Adrenal gland (tissue), 12 donors: ENCODE measurements around the gene MRPL51. TPM values are rescaled to one million over a fixed set of nuclear protein-coding genes. Genes with fewer than 3 reads are reported as not detected.
"Not testable (repeated sequence)": the region's sequence is repeated elsewhere in the genome, so short reads cannot be mapped to it uniquely, and the experiment has no call there.

ENCODE experiments used
- DNase-seq, 7 donors: peaks; one replicate each; pipeline ENCODE4 v3.0.0-alpha.2; 2019 to 2020
- H3K27ac ChIP-seq, 5 donors: fragments of 200-600 bp; sonication (generic) in 4 of 5; 1 replicate in 3 of 5; 2 replicates in 2 of 5; pipeline versions ENCODE4 v1.5.1 to v1.8.0; 2016 to 2020; ENCODE audit warnings: mild to moderate bottlenecking in 1 of 5
- H3K27me3 ChIP-seq: fragments of 200-600 bp; 2 replicates; pipeline ENCODE4 v1.8.0; 2021
- H3K36me3 ChIP-seq, 2 donors: fragments of 200-600 bp; replicated peaks in 1 of 2; 1 replicate in 1 of 2; 2 replicates in 1 of 2; pipeline versions ENCODE4 v1.5.1 to v1.8.0; 2018 to 2022
- H3K4me1 ChIP-seq, 2 donors: fragments of 200-600 bp; replicated peaks in 1 of 2; 1 replicate in 1 of 2; 2 replicates in 1 of 2; pipeline versions ENCODE4 v1.5.1 to v1.8.0; 2018 to 2021
- H3K4me3 ChIP-seq, 4 donors: fragments of 200-600 bp; sonication (generic) in 3 of 4; one replicate each; pipeline ENCODE4 v1.5.1; 2016 to 2018
- H3K9me3 ChIP-seq, 3 donors: fragments of 200-600 bp; sonication (generic) in 1 of 3; replicated peaks in 1 of 3; 1 replicate in 2 of 3; 2 replicates in 1 of 3; pipeline versions ENCODE4 v1.5.1 to v1.8.0; 2016 to 2021
- POLR2A ChIP-seq, 2 donors: fragments of 450-650 bp; IDR thresholded peaks; one replicate each; pipeline ENCODE4 v1.6.1; 2017; ENCODE audit warnings: antibody characterized with exemption in 2 of 2, mild to moderate bottlenecking in 2 of 2, moderate library complexity in 1 of 2
- WGBS, 4 donors: extraction: QIAGEN DNeasy Blood & Tissue Kit in 2 of 4; methylation state at CpG; one replicate each; pipeline versions ENCODE4 v1.1.5 to v1.1.7; 2013 to 2017; 5-methylcytosine and 5-hydroxymethylcytosine counted together
- intact Hi-C, 2 donors: fragments of 100-400 bp; cut with DNase I; formaldehyde crosslinking; loops; one replicate each; pipeline versions ENCODE4 v1.14.1 to v1.15.0; 2022 to 2023
- polyA plus RNA-seq, 3 donors: library from polyadenylated mRNA; stranded (reverse); fragments of 200-250 nt in 2 of 3; fragments of 350-450 nt in 1 of 3; fragmentation: Illumina TruSeq in 1 of 3; extraction: RNeasy Lipid Tissue Mini Kit (QIAGEN cat#74804) in 1 of 3; gene quantifications; one replicate each; pipeline ENCODE4 v1.2.3, GENCODE V29; 2013 to 2014
- total RNA-seq, 9 donors: library from RNA; depleted of rRNA in 4 of 9; stranded (reverse); fragments of >200 nt in 4 of 9; fragments of 120-200 nt in 1 of 9; fragmentation: NEBNext Ultra II Directional in 1 of 9; extraction: Animal tissue kit (Norgen Biotek cat#: 25700) in 1 of 9; gene quantifications; one replicate each; pipeline versions ENCODE4 v1.1.0 to v1.2.4, GENCODE V29; 2013 to 2023
- TF ChIP-seq, protein P1 (sequence below), 6 experiments: fragments of 450-650 bp in 4 of 6; fragments of 200-600 bp in 2 of 6; sonication (generic) in 1 of 6; IDR thresholded peaks; 1 replicate in 5 of 6; 2 replicates in 1 of 6; pipeline versions ENCODE4 v1.5.1 to v1.8.0; 2016 to 2021; ENCODE audit warnings: antibody characterized with exemption in 6 of 6, mild to moderate bottlenecking in 2 of 6, moderate library complexity in 1 of 6
- donor health status: healthy with polysubstance abuse.
- donor health status: Bipolar disorder and iron deficiency.
- donor health status: DM: yes; HTN: yes; CAD: no.
- donor health status: DM: no; HTN: no; CAD: no.
- donor health status: DM: no; HTN: no; CAD: no.
- donor health status: DM: yes; HTN: yes; CAD: no.

The MRPL51 gene
- total and polyA plus RNA-seq, 12 donors: 64.7 to 280 (median 143) TPM

- Histone ChIP-seq H3K27ac (no peak overlapping the region), H3K9me3 (no peaks in the 10 kb centered on the region), H3K4me3 (no peak overlapping the region), H3K36me3 (peaks cover 0 to 38% of the 10 kb centered on the region in 2 donors), H3K27me3 (no peaks in the 10 kb centered on the region), H3K4me1 (no peaks in the 10 kb centered on the region)
- no peak for TF ChIP-seq POLR2A (IDR thresholded peaks at IDR 0.05)
- TF ChIP-seq, protein P1, sequence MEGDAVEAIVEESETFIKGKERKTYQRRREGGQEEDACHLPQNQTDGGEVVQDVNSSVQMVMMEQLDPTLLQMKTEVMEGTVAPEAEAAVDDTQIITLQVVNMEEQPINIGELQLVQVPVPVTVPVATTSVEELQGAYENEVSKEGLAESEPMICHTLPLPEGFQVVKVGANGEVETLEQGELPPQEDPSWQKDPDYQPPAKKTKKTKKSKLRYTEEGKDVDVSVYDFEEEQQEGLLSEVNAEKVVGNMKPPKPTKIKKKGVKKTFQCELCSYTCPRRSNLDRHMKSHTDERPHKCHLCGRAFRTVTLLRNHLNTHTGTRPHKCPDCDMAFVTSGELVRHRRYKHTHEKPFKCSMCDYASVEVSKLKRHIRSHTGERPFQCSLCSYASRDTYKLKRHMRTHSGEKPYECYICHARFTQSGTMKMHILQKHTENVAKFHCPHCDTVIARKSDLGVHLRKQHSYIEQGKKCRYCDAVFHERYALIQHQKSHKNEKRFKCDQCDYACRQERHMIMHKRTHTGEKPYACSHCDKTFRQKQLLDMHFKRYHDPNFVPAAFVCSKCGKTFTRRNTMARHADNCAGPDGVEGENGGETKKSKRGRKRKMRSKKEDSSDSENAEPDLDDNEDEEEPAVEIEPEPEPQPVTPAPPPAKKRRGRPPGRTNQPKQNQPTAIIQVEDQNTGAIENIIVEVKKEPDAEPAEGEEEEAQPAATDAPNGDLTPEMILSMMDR (IDR thresholded peaks at IDR 0.05): no peak
- 79 to 89% (median 83%) methylated on average over 7 of the region's 7 CpGs for WGBS, 4 donors
- no peak for DNase-seq
- intact Hi-C loops: no loop called here
Measured at GRCh38 chr12:6508087-6508486, 15.0 kb upstream of the MRPL51 start.

DNA sequence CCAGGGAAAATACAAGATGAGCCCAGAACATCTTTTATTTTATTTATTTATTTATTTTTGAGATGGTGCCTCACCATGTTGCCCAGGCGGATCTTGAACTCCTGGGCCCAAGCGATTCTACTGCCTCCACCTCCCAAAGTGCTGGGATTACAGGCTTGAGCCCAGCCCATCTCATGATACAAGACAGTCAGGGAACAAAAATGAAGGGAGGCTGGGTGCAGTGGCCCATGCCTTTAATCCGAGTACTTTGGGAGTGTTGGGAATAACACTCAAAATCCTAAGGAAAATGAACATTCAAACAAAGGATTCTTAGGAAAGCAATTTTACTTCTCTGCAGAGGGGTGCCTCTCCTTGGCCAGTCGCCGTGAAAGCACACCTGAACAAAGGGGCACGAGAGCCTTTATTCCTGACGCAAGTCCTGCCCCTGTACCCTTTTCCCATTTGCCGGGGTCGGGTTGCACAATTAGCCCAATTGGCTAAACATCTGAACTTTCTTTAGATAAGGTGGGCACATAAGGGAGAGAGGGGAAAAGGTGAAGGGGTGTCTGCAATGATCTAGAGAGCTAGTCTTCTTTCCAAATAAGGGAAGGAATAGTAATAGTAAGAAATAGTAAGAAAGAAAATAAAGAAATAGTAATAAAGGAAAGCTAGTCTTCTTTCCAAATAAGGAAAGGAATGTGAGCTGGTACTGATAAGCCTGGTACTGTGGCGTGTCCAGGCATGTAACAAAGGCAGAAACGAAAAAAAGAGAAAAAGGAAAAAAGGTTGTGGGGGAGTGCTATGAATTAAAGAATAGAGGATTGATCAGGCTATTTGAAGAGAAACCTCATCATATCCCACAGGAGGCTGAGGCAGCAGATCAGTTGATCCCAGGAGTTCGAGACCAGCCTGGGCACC is 14.3 kb upstream of the MRPL51 start:
- Histone ChIP-seq H3K4me3 (no peak overlapping the region), H3K4me1 (no peaks in the 10 kb centered on the region), H3K27ac (no peak overlapping the region), H3K27me3 (no peaks in the 10 kb centered on the region), H3K9me3 (no peaks in the 10 kb centered on the region), H3K36me3 (peaks cover 0 to 35% of the 10 kb centered on the region in 2 donors)
- intact Hi-C loops: no loop called here
- no peak for DNase-seq
- WGBS, 4 donors: 81 to 91% (median 87%) methylated on average over 12 of the region's 12 CpGs
- TF ChIP-seq, protein P1 (IDR thresholded peaks at IDR 0.05): no peak
- no peak for TF ChIP-seq POLR2A (IDR thresholded peaks at IDR 0.05)

DNA sequence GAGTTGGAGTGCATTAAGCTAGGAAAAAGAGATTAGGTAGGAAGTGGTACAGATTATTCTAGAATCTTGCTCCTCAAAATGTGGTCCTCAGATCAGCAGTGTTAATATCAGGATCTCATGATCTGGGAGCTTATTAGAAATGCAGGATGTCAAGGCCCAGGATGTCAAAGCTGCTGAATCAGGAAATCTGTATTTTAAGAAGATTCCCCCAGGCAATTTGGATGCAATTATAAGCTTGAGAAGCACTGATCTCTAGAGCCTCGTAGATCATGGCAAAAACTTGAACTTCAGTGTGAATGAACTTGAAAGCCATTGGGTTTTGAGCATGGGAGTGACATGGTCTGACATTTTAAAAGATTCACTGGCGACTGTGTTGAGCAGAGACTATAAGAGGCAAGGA is 7.4 kb upstream of the MRPL51 start:
- peaks cover 0 to 2% of the 10 kb centered on the region in 2 donors for H3K4me1 ChIP-seq
- WGBS, 4 donors: 91 to 96% (median 94%) methylated on average over 2 of the region's 2 CpGs
- H3K4me3 ChIP-seq: no peak overlapping the region
- peaks cover 0 to 33% of the 10 kb centered on the region in 2 donors for H3K36me3 ChIP-seq
- H3K27ac ChIP-seq: no peak overlapping the region
- no peak for DNase-seq
- no peaks in the 10 kb centered on the region for H3K27me3 ChIP-seq
- TF ChIP-seq, protein P1 (IDR thresholded peaks at IDR 0.05): no peak
- no peak for TF ChIP-seq POLR2A (IDR thresholded peaks at IDR 0.05)
- intact Hi-C loops: no loop called here
- H3K9me3 ChIP-seq: no peaks in the 10 kb centered on the region

DNA sequence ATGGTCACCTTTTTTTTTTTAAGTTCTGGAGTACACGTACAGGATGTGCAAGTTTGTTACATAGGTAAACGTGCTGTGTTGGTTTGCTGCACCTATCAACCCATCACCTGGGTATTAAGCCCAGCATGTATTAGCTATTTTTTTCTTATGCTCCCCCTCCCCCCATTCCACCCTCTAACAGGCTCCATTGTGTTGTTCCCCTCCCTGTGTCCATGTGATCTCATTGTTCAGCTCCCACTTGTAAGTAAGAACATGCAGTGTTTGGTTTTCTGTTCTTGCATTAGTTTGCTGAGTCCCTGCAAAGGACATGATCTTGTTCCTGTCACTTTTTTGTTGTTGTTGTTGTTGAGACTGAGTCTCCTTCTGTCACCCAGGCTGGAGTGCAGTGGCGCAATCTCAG is 4.2 kb upstream of the MRPL51 start:
- intact Hi-C loops, DNase-seq, H3K4me3 ChIP-seq, H3K27me3 ChIP-seq, H3K9me3 ChIP-seq, H3K27ac ChIP-seq: not testable (repeated sequence)
- peaks cover 0 to 20% of the 10 kb centered on the region in 2 donors for H3K36me3 ChIP-seq
- WGBS, 4 donors: 69 to 91% (median 80%) methylated on average over 3 of the region's 3 CpGs
- H3K4me1 ChIP-seq: peaks cover 12 to 20% of the 10 kb centered on the region in 2 donors
